ENCODE measurements around the gene RADX. TPM values are rescaled to one million over a fixed set of nuclear protein-coding genes. Genes with fewer than 3 reads are reported as not detected.

RADX gene
- total and polyA plus RNA-seq, 2 of the 13 experiments (the other 11 are each of a cell fraction or from before 2014, with no cell fraction given) = 1.1 to 2.7 TPM

DNA sequence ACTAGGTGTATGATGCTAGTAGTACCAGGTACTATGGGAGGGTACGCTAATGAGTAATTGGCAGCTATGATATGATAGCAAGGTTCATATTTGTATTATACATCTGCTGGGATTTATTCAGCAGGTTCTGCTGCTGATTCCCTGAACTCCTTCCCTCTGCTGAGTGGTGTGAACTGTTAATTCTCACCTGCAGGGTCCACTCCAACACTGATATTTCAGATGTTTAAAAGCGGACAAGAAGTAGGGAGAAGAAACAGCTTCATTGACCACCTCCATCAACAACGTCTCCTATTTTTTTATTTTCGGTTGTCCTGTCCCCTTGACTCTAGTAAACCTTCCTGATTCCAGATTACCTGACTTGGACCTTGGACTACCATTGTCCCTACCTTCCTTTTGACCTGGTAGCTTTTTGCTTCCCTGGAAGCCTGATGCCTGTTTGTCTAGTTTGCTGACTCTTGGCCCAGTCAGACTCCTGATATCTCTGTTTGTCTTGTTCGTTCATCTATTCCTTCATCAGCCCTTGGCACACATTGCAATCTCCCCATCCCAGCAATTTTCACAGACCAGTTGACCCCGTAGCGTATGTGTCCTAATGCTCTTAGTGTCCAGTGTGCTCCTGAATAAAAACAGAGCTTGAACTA lies 80.8 kb downstream of the RADX start (continued):
- TF ChIP-seq ZNF891 (CRISPR knock-in tag; IDR thresholded peaks at IDR 0.05) = no peak
- TF ChIP-seq, protein P1, sequence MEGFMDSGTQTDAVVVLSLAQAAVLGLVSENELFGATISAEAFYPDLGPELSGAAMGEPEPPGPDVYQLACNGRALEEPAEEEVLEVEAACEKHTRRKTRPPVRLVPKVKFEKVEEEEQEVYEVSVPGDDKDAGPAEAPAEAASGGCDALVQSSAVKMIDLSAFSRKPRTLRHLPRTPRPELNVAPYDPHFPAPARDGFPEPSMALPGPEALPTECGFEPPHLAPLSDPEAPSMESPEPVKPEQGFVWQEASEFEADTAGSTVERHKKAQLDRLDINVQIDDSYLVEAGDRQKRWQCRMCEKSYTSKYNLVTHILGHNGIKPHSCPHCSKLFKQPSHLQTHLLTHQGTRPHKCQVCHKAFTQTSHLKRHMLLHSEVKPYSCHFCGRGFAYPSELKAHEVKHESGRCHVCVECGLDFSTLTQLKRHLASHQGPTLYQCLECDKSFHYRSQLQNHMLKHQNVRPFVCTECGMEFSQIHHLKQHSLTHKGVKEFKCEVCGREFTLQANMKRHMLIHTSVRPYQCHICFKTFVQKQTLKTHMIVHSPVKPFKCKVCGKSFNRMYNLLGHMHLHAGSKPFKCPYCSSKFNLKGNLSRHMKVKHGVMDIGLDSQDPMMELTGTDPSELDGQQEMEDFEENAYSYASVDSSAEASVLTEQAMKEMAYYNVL (CRISPR knock-in tag; IDR thresholded peaks at IDR 0.05; ENCODE audit: borderline replicate concordance) = peak; percentile 84; the same call in 1 of the 2 replicates
- no peak for TF ChIP-seq ZNF331 (CRISPR knock-in tag; IDR thresholded peaks at IDR 0.05)
- no peak for TF ChIP-seq ZNF484 (CRISPR knock-in tag; IDR thresholded peaks at IDR 0.05; ENCODE audit: borderline replicate concordance, low read depth)
- TF ChIP-seq SAP130 (CRISPR knock-in tag; IDR thresholded peaks at IDR 0.05; ENCODE audit: low read depth) = 0 out of 2 replicates have a peak, but pooled peaks have one; percentile 20
- peak; percentile 63 for TF ChIP-seq RXRB (CRISPR knock-in tag; IDR thresholded peaks at IDR 0.05; ENCODE audit: borderline replicate concordance)
- TF ChIP-seq PTBP1 (IDR thresholded peaks at IDR 0.05; ENCODE audit: low read depth, low read length, poor library complexity, severe bottlenecking) = no peak
- TF ChIP-seq SOX5 (CRISPR knock-in tag; IDR thresholded peaks at IDR 0.05; ENCODE audit: borderline replicate concordance) = peak; percentile 53; the same call in 1 of the 2 replicates
- TF ChIP-seq SALL1 (CRISPR knock-in tag; IDR thresholded peaks at IDR 0.05) = peak; percentile 26; the same call in 1 of the 2 replicates
- TF ChIP-seq HNF4A (CRISPR knock-in tag; IDR thresholded peaks at IDR 0.05) = peak; percentile 74
- TF ChIP-seq FOXO1 (CRISPR knock-in tag; IDR thresholded peaks at IDR 0.05) = 0 out of 2 replicates have a peak, but pooled peaks have one; percentile 20
- TF ChIP-seq ZNF224 (CRISPR knock-in tag; IDR thresholded peaks at IDR 0.05) = no peak
- TF ChIP-seq BCL6 (CRISPR knock-in tag; IDR thresholded peaks at IDR 0.05) = peak; percentile 30; the same call in 1 of the 2 replicates
- no peak for TF ChIP-seq ATF6 (CRISPR knock-in tag; conservative IDR thresholded peaks at IDR 0.05)
- no peak for TF ChIP-seq ZNF574 (CRISPR knock-in tag; IDR thresholded peaks at IDR 0.05)
- peak; percentile 29; the same call in 1 of the 2 replicates for TF ChIP-seq STAG1 (CRISPR knock-in tag; IDR thresholded peaks at IDR 0.05)
- 0 out of 2 replicates have a peak, but pooled peaks have one; percentile 28 for TF ChIP-seq HDAC2 (CRISPR knock-in tag; IDR thresholded peaks at IDR 0.05)
- TF ChIP-seq FOXA1 (IDR thresholded peaks at IDR 0.05) = no peak
- TF ChIP-seq FOXA1 (CRISPR knock-in tag; IDR thresholded peaks at IDR 0.05) = 0 out of 2 replicates have a peak, but pooled peaks have one; percentile 25
- TF ChIP-seq XBP1 (CRISPR knock-in tag; IDR thresholded peaks at IDR 0.05) = no peak
- no peak for TF ChIP-seq ZBTB20 (CRISPR knock-in tag; IDR thresholded peaks at IDR 0.05; ENCODE audit: borderline replicate concordance, low read depth)
- TF ChIP-seq HNF4G (IDR thresholded peaks at IDR 0.05; ENCODE audit: borderline replicate concordance, low read depth, low read length) = peak; percentile 36; the same call in 1 of the 2 replicates
- TF ChIP-seq HNF4G (CRISPR knock-in tag; IDR thresholded peaks at IDR 0.05; ENCODE audit: borderline replicate concordance, low read depth) = no peak
